COLO668 (cell line): Measurements from ENCODE around the gene TJP3.

Source experiments
- DNase-seq: peaks from one replicate; lab custom pipeline; 2025; ENCODE audit not compliant: unreplicated experiment; lab: John Stamatoyannopoulos, UW

Gene TJP3

DNA sequence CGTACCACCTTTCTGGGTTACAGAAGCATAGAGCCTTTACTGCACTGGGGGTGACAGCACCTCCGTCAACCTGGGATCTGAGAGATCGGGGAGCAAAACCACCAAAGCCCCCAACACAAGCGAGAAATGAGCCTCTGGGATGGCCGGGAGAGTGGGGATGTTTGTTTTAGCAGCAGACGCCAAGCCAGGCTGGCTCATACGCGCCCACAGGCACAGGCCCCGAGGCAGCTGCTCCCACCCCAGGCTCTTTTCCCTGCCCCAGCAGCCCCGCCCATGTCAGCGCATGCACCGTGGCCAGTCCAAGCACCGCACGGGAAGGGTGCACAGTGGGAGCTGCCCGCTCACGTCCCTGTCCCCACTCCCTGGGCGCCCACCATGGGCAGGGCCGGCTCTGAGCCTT is 16.5 kb upstream of the TJP3 start:
- no peak for DNase-seq

DNA sequence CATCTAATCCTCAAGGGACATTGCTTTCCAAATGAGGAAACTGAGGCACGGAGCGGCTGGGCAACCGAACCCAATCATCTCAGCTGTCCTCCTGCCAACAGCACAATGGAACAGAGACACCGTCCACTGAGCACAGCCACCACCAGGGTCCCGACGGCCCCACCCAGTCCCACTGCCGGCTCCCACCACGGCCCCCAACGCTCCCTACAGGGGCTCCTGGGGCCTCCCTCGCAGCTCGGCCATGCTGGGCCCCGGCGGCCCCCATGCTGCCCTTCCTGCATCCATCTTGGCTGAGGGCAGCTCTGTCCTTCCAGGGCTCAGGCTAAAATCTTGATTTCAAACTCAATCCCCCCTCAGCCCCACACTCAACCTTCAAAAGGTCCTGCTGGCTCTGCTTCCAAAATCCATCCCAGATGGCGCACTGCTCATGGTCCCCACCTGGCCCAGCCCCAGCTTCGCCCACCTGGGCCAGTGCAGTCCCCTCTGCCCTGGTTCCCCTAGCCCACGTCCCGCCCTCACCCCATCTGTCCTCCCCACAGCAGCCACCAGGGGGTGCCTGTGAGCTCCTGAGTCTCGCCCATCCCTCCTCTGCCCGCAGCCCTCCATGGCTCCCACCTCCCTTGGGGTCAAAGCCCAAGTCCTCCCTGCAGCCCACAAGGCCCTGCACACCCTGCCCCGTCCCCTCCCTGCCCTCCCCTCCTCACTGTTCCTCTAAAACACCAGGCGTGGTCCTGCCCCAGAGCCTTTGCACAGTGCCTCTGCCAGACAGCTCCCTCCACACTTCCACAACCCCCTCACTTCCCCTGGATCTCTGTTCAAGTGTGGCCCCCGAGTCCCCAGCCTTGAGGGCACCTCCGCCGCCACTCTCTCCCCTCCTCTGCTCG is 15.8 kb upstream of the TJP3 start:
- no peak for DNase-seq

DNA sequence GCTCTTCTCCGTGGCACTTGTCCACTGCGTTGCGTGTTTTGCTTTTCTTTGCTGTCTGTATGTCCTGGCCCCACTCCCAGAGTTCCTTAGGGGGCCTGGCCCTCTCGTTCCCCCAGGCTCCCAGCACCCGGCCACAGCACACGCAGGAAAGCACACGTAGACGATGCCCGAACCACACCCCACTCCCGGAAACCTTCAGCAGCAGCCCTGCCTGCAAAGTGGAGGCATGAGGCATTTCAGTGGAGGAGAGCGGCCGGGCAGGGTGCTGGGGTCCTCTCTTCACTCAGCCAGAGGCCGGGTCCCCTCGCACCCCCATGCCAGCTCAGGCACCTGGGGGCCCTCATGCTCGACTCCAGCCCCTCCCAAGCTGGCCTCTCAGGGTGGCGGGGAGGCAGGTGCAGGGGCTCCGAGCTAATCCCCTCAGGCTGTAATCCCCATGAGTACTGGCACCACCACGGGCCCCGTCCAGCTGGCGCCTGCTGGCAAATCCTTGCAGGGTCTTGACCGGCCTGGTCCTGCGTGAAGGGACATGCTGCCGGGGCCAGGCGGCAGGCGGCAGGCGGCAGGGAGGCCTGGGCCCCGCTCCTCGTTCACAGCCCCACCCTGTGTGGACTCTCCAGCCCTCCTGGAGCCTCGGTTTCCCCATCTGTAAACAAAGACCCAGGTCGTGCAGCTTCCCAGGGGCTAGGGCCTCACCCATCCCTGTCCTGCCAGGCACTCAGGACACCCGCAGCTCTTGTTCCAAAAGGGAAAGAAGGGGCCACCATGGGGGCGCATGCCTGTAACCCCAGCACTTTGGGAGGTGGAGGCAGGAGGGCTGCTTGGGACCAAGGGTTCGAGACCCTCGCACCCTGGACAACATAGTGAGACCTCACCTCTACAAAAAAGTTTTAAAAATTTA is 14.9 kb upstream of the TJP3 start:
- DNase-seq = no peak

DNA sequence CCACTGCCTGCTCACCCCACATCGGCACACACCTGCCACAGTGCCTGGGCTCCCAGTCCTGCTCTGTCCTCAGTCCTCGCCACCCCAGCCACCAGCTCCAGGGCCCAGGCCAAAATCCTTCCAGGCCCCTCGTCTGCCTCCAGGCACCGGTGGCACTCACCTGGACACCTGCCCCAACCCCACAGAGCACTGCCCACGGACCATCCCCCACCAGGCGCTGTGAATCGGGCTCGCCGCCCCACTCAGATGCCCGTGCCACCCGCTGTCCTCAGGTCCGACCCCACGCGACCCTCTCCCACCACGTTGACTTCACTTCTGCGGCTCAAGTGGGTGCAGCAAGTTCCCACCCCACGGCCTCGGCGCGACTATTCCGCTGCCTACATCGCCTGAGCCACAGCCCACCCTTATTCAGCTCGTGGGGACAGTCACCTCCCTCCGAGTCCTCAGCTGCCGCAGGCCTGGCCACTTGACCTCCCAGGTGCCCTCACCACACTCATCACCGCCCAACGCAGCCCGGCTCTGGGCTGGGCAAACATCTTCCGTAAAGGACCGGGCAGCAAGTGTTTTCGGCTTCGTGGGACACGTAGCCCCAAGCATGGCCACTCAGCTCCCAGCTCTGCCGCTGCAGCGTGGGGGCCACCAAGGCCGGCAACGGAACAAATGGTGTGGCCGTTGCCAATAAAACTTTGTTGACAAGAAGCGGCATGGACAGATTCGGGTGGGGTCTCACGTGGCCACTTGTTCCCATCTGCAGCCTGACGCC is 13.6 kb upstream of the TJP3 start:
- DNase-seq = no peak

DNA sequence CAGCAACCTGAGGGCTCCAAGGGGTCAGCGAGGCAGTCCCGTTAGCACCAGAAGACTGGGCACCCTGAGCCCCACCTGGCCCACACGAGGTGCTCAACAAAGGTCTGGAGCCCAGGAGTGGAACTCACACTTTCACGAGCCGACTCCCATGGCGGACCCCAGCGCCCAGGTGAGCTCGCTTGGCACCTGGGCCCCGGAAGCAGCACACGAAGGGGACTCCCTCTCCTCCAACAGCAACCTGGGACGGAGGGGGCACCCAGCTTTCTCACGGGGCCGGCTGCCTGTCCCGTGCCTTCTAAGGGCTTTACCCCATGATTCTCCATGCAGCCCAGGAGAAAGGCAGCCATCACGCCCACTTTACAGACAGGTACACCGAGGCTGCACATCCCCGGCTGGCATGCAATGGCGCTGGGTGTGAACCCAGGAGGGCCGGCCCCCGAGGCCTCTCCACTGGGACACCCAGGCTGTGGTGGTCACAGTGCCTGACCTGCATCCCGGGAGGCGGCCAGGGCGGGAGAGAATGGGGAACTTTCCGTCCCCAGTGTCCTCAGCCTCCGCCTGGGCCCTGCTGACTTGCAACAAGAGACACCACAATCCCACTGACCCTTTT is 13.0 kb upstream of the TJP3 start:
- no peak for DNase-seq

DNA sequence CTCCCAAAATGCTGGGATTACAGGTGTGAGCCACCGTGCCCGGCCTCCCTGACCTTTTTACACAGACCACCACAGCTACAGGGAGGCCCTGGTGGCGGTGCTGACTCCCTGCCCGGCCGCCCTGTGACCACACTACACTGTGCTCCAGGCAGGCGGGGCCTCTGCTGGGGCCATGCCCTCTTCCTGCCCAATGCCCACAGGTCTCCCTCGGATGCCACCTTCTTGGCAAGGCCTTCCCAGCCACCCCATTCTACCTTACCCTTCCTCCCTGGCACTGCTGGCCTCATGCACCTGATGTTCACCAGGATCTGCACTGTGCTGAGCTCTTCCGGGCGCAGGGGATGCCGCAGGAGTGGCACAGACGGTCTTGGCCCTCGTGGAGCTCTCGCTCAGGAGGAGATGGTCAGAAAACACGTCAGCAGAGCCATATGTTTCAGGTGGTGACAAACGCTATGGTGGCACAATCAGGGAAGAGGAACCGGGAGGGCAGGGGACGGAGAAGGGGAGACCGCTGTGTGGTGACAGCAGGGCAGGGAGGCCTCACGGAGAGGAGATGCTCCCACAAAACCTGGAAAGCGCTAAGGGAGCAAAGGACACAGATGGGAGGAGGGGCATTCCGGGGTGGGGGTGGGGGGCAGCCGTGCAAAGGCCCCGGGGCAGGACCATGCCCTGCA is 12.1 kb upstream of the TJP3 start:
- no peak for DNase-seq

DNA sequence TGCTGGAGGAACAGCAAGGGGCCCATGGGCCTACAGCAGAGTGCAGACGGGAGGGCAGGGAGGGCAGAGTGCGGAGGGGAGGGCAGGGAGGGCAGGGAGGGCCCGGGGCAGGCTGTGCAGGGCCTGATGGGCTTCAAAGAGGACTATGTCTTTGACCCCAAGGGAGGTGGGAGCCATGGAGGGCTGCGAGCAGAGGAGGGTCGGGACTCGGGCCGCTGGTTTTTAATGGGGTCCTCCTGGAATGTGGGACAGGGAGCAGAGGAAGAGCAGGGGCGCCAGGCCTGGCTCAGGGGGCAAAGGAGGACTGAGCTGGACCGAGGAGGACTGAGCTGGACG is 11.6 kb upstream of the TJP3 start:
- no peak for DNase-seq

DNA sequence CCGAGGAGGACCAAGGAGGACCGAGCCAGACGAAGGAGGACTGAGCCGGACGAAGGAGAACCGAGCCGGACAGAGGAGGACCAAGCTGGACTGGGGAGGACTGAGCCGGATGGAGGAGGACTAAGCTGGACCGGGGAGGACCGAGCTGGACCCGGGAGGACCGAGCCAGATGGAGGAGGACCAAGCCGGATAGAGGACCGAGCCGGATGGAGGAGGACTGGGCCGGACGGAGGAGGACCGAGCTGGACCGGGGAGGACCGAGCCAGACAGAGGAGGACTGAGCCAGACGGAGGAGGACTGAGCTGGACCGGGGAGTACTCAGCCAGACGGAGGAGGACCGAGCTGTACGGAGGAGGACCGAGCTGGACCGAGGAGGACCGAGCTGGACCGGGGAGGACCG is 11.1 kb upstream of the TJP3 start:
- no peak for DNase-seq

DNA sequence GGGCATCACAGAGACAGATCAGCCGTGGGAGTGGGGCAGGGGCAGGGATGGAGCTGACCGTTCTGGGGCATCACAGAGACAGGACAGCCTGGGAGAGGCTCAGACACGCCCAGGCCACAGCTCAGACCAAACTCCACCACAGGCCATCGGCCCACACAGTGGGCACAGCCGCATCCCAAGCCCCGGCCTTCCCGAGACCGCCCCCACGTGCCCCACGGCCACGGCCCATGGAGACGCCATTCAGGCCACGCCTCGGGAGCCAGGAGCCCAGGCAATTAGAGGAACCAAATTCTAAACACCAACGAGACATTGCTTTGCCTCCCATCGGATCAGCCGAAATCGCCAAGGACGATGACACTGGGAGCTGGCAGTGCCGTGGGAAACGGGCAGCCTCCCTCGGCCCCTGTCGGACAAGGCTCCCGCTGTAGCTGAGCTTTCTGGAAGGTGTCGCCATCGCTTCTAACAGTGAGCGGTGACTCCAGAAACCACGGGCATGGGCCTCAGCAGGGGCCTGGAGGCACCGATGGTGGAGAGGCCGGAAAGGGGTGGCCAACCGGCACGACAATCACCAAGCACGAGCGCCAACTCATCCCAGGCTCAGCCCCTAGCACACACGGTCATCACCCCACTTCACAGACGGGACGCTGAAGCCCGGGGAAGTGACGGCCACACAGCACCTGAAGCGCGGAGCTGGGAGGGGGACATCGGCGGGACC is 10.4 kb upstream of the TJP3 start:
- DNase-seq = no peak

DNA sequence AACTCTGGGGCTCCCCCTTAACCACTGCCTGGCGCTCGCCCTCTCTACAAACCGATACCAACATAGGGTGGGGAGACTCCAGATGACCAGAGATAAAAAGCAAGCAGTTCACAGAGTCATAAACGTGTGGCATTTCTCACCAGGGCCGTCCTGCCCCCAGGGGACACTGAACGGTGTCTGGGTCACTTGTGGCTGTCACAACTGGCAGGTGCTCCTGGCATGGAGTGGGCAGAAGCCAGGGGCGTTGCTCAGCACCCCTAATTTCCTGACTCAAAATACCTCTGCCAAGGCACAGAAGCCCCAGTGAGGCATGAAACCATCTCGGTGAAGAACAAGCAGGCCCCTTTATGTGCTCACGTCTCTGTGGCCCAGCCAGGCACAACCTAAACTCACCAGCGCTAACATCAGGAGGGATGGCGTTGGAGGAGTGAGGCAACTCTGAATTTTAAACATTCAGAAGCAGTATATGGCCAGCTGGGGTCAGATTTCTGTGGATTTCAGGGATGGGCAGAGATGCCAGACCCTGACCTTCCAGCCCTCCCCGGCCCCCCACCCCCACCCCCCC is 9.7 kb upstream of the TJP3 start:
- DNase-seq = no peak

DNA sequence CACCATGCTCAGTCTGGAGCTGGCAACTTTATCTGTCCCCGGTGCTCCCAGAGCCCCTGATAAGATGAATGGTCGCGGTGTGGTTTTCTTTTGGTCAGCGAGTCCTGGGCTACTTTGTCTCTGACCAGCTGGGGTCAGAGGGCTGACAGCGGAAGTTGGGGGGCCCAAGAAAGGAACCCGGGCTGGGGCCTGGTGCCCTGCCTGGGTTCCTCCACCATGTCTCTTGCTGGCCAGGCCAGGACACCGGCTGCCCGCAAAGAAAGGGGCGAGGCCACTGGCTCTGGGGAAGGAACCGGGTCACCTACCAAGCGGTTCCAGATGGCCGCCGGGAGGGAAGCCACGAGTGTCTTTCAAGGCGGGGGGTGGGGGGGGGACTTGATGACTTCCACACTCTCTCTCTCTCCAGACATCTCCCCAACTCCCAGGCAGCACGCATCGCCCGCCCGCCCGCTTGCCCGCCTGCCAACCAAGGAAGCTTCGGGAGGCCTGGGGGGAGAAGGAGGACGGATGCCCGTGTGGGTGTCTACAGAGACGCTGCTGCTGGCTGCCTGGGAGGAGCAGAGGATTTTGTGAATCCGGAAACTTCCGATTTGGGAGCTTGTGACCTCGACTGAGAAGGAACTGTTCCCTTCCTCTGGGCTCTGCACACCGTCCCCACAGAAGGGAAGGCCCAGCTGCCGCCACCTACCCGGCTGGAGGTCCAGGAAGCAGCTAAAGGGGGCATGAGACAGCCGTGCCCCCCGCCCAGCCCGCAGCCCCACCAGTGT is 9.0 kb upstream of the TJP3 start:
- DNase-seq = peak; percentile 17

DNA sequence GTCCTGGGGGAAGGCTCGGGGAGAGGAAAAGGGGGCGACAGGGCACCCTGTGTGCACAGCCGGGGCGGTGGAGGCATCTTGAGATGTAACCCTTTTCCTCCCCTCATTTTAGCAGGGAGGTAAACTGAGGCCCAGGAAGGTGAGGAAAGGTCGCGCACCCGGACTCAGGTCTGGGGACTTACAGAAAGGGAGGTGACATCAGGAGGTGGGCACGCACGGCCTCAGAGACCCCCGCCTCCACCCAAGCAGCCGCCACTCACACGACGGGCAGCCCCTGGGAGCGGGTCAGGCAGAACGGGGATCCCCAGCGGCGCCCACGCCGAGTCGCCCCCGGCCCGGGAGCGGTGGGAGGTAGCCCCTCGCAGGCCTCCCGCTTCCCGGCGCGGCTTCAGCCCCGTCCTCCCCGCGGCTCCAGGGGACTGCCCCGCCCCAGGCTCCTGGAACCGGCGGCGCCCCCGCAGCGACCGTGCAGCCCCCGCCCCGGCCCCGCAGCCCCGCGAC is 8.4 kb upstream of the TJP3 start:
- no peak for DNase-seq

DNA sequence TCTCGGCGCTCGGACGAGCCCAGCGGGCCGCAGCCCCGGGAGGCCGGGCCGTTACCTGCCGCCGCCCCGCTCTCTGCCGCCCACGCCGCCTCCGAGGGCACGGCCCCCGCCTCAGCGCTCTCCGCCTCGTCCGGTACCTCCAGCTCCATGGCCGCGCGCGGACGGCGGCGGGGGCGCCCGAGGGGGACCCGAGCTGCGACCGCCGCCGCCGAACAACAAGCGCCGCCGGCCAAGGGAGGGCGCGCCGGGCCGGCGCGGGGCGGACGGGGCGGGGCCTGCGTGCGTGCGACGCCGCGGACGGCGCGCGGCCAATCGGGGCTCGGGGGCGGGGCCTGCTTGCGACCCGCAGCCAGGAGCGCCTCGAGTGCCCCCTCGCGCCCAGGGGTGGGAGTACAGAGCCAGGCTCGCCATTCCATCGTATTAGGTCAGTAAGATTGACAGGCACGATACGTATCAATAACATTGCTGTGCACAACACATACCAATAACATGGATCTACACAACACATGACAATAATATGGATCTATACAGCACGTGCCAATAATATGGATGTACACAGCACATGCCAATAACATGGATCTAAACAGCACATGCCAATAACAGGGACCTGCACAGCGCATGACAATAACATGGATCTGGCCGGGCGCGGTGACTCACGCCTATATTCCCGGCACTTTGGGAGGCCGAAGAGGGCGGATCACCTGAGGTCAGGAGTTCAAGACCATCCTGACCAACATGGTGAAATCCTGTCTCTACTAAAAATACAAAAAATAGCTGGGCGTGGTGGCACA is 7.7 kb upstream of the TJP3 start, which contains the start of gene PIP5K1C:
Gene PIP5K1C (minus strand): TSS at position 227 of the 791 bp plus-strand sequence. CDS start 78 bp downstream, at position 149.
- peak; percentile 93 for DNase-seq

DNA sequence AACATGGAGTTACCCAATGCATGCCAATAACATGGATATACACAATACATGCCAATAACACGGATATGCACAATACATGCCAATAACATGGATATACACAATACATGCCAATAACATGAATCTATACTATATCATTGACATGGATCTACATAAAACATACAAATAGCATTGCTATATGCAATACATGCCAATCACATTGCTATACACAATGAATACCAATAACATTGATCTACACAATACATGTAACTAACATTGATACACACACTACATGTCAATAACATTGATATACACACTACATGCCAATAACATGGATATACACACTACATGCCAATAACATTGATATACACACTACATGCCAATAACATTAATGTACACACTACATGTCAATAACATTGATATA is 7.0 kb upstream of the TJP3 start:
- DNase-seq = no peak

DNA sequence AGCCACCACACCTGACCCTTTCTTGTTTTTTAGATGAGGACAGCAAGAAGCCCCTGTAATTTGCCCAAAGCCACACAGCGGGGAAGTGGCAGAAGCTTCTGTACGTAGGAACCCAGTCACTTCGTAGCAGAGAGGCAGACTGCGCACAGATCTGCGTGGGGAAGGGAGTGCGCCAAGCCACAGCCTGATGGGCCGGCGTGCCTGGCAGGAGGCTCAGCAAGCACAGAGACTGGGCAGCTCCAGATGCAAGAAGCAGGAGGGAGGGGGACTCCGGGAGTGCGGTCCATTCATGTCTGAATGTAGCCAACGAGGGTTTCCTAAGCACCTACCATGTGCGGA is 347 bp upstream of the TJP3 start:
- no peak for DNase-seq

DNA sequence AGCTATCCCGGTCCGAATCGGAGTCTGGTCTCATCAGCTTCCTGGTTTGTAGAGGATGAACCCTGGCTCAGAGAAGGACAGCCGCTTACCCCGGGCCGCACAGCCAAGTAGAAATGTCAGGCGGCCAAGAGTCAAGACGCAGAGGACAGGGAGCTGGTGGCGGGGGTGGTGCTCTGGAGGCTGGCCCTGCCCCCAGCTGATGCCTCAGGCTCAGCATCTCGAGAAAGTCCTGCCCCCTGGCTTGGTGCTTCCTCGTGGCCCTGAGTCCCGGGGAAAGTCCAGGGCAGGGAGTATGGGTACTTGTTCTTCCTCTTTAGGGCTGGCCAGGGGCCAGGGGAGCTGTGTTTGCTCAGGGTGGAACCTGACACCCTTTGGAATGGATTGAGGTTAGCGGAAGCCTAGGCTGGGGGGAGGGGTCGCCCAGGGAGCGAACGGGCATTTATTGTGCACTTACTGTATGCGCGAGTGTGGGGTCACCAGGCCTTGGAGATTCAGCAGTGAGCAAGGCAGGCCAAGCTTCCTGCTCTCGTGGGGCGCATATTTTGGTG is 2.2 kb downstream of the TJP3 start:
- DNase-seq = peak; percentile 93
